PC-3 (cell line): ENCODE measurements around the gene POLD2. TPM values are rescaled to one million over a fixed set of nuclear protein-coding genes. Genes with fewer than 3 reads are reported as not detected.

Source experiments
- ATAC-seq: fragments of 200-7000 bp; cut with Tn5 transposase; 2 replicates; pipeline ENCODE4 v1.9.1; 2020; ENCODE audit warnings: mild to moderate bottlenecking, moderate library complexity
- BruUV-seq: library from RNA; stranded (reverse); fragments of 400-500 nt; replicated peaks from 2 replicates; lab custom pipeline; 2021; lab: Mats Ljungman, UMichigan
- CTCF ChIA-PET: fragments of 300-600 bp; sonication (Branson Sonifier 250); formaldehyde crosslinking; loops from one replicate; lab custom pipeline; 2022; ENCODE audit warnings: antibody characterized with exemption; lab: Charles Lee
- POLR2A ChIA-PET: fragments of 300-600 bp; sonication (Branson Sonifier 250); formaldehyde crosslinking; loops from one replicate; lab custom pipeline; 2022; ENCODE audit warnings: antibody characterized with exemption; ENCODE audit not compliant: unreplicated experiment; lab: Charles Lee
- DNase-seq: peaks from one replicate; pipeline ENCODE4 v3.0.0-alpha.2; 2015
- H2AFZ ChIP-seq: fragments of 300-600 bp; sonication (generic); 2 replicates; pipeline ENCODE4 v1.6.0; 2016; ENCODE audit warnings: antibody characterized with exemption, low read length
- H3F3A ChIP-seq: fragments of 300-600 bp; sonication (generic); one replicate; pipeline ENCODE4 v1.6.0; 2017; ENCODE audit warnings: antibody characterized with exemption, low read length, control low read depth, mild to moderate bottlenecking; ENCODE audit not compliant: unreplicated experiment
- H3K27ac ChIP-seq: fragments of 300-600 bp; sonication (generic); 2 replicates; pipeline ENCODE4 v1.5.1; 2016; ENCODE audit warnings: mild to moderate bottlenecking, low read length
- H3K27me3 ChIP-seq: fragments of 300-600 bp; sonication (generic); 2 replicates; pipeline ENCODE4 v1.6.1; 2016; ENCODE audit warnings: low read length, mixed read lengths
- H3K36me3 ChIP-seq: fragments of 300-600 bp; sonication (generic); 2 replicates; pipeline ENCODE4 v1.6.1; 2016; ENCODE audit warnings: low read depth, mixed run types, low read length, mixed read lengths
- H3K4me1 ChIP-seq: fragments of 300-600 bp; sonication (generic); 2 replicates; pipeline ENCODE4 v1.5.1; 2016; ENCODE audit warnings: low read length; ENCODE audit not compliant: insufficient read depth
- H3K4me2 ChIP-seq: fragments of 300-600 bp; sonication (generic); 2 replicates; pipeline ENCODE4 v1.6.0; 2016; ENCODE audit warnings: low read length
- H3K4me3 ChIP-seq: fragments of 300-600 bp; sonication (generic); 2 replicates; pipeline ENCODE4 v1.5.1; 2016; ENCODE audit warnings: mild to moderate bottlenecking, low read length, mixed read lengths
- H3K79me2 ChIP-seq: fragments of 300-600 bp; sonication (generic); 2 replicates; pipeline ENCODE4 v1.6.1; 2017; ENCODE audit warnings: low read length, mixed read lengths
- H3K9ac ChIP-seq: fragments of 300-600 bp; sonication (generic); 2 replicates; pipeline ENCODE4 v1.6.0; 2016; ENCODE audit warnings: mild to moderate bottlenecking, low read length
- H3K9me2 ChIP-seq: fragments of 300-600 bp; sonication (generic); replicated peaks from 2 replicates; pipeline ENCODE4 v1.6.1; 2016; ENCODE audit warnings: mixed run types, low read length, mixed read lengths
- H3K9me3 ChIP-seq: fragments of 300-600 bp; sonication (generic); 2 replicates; pipeline ENCODE4 v1.6.1; 2016; ENCODE audit warnings: low read length, mixed read lengths
- H4K20me1 ChIP-seq: fragments of 300-600 bp; sonication (generic); 2 replicates; pipeline ENCODE4 v1.6.1; 2016; ENCODE audit warnings: low read length, mixed read lengths
- CTCF ChIP-seq: fragments of 300-600 bp; sonication (generic); conservative IDR thresholded peaks from 2 replicates; pipeline ENCODE4 v1.5.1; 2017; ENCODE audit warnings: antibody characterized with exemption, low read depth, mild to moderate bottlenecking, low read length
- EZH2 ChIP-seq: fragments of 300-600 bp; sonication (generic); IDR thresholded peaks from one replicate; pipeline ENCODE4 v1.6.1; 2017; ENCODE audit warnings: antibody characterized with exemption, mild to moderate bottlenecking, low read length; ENCODE audit not compliant: unreplicated experiment
- EZH2phosphoT487 ChIP-seq: fragments of 300-600 bp; sonication (generic); IDR thresholded peaks from 2 replicates; pipeline ENCODE4 v1.6.1; 2018; ENCODE audit warnings: mild to moderate bottlenecking, antibody characterized with exemption, low read length, borderline replicate concordance
- intact Hi-C: fragments of 100-400 bp; cut with micrococcal nuclease; formaldehyde crosslinking; loops from 2 replicates; pipeline ENCODE4 v1.9.0; 2023
- total RNA-seq: library from RNA; depleted of rRNA; stranded (reverse); fragments of >200 nt; gene quantifications from 2 replicates; pipeline ENCODE4 v1.2.3, GENCODE V29; 2014

The POLD2 gene
- total RNA-seq, 1 experiment from 2014 or later = 224 TPM

GRCh38 chr7:44147026-44147991, 24.0 kb upstream of the POLD2 start:
- ATAC-seq = no peak
- DNase-seq = no peak

GRCh38 chr7:44145969-44146911, 22.9 kb upstream of the POLD2 start:
- H3F3A ChIP-seq = no peaks in the 10 kb centered on the region
- H3K36me3 ChIP-seq = no peaks in the 10 kb centered on the region
- no peaks in the 10 kb centered on the region for H3K9me2 ChIP-seq
- intact Hi-C loops = no loop called here
- ChIA-PET CTCF (no interaction called here), POLR2A (no interaction called here)
- no peaks in the 10 kb centered on the region for H3K27me3 ChIP-seq
- H3K4me1 ChIP-seq = no peaks in the 10 kb centered on the region
- H3K9ac ChIP-seq = no peak overlapping the region
- no peak overlapping the region for H3K4me2 ChIP-seq
- TF ChIP-seq CTCF = no peak
- TF ChIP-seq EZH2phosphoT487 = no peak
- TF ChIP-seq EZH2 = no peak
- H3K9me3 ChIP-seq = no peaks in the 10 kb centered on the region
- no peak overlapping the region for H2AFZ ChIP-seq
- no peak overlapping the region for H3K27ac ChIP-seq
- ATAC-seq (no peak; the same call in 1 of the 2 replicates), DNase-seq (no peak)
- no peaks in the 10 kb centered on the region for H3K79me2 ChIP-seq
- no peaks in the 10 kb centered on the region for H4K20me1 ChIP-seq
- BruUV-seq = no TSS peak
- H3K4me3 ChIP-seq = no peak overlapping the region

More at GRCh38 chr7:44147026-44147991, 24.0 kb upstream of the POLD2 start:
- no TSS peak for BruUV-seq
- Histone ChIP-seq H3K27ac (no peak overlapping the region), H3F3A (no peaks in the 10 kb centered on the region), H3K36me3 (no peaks in the 10 kb centered on the region), H3K9ac (no peak overlapping the region), H3K79me2 (no peaks in the 10 kb centered on the region), H2AFZ (no peak overlapping the region), H3K27me3 (no peaks in the 10 kb centered on the region), H4K20me1 (no peaks in the 10 kb centered on the region), H3K4me1 (no peaks in the 10 kb centered on the region), H3K9me2 (no peaks in the 10 kb centered on the region), H3K4me3 (no peak overlapping the region), H3K4me2 (no peak overlapping the region), H3K9me3 (no peaks in the 10 kb centered on the region)
- ChIA-PET CTCF (no interaction called here), POLR2A (no interaction called here)
- intact Hi-C loops = no loop called here
- TF ChIP-seq EZH2 (no peak), EZH2phosphoT487 (no peak), CTCF (no peak)
